ENCODE results near the gene SUPT20HL1.
"Not testable (repeated sequence)": the region's sequence is repeated elsewhere in the genome, so short reads cannot be mapped to it uniquely, and the experiment has no call there.

- not testable (repeated sequence) for TF ChIP-seq EZH2phosphoT487 (IDR thresholded peaks at IDR 0.05; ENCODE audit: insufficient read depth, low read depth); EZH2 (IDR thresholded peaks at IDR 0.05; ENCODE audit: insufficient read depth, poor library complexity, severe bottlenecking)
These were observed 3.2 kb downstream of the SUPT20HL1 start for GRCh38 chrX:24363432-24364181.

Measured in GM23248 (cell line).